ENCODE data around the gene DLK1.

DNA sequence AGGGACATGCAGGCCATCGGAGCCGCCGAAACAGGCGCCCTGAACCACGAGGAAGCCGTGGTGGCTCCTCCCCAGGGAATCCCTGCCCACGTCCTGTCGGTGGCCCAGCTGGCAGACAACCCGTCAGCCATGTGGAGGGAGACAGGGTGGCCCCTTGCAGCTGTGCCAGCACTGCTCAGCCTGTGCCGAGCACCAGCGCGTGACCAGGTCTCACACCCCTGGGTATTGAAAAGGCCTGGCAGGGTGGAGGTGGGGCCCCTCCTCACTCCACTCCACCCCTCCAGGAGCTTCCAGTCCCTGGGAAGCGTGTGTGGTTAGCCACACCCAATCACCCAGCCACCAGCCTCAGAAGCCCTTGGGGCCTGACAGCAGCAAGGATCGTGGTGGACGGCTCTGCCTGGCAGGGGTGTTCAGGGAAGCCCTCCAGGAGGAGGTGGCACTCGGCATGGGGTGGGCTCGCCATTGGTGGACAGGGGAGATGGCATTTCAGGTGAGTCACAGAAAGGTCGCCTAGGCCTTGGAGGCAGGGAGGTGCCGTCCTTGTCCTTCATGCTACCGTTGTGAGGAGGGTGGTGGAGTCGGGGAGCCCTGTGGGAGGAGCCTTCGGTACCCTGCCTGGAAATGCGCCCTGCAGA is 12.3 kb upstream of the DLK1 start:
- no peak for TF ChIP-seq EZH2 (IDR thresholded peaks at IDR 0.05)
- TF ChIP-seq POLR2AphosphoS5 (IDR thresholded peaks at IDR 0.05; ENCODE audit: borderline replicate concordance, low read depth, low read length) = no peak
- no peak for TF ChIP-seq FOXP2 (optimal IDR thresholded peaks at IDR 0.05; ENCODE audit: control extremely low read depth, extremely low read length, insufficient read depth)

All from SK-N-MC (cell line).